HepG2 (cell line): ENCODE data around the gene PDZRN4.

ENCODE experiments used
- CHD2 ChIP-seq: IDR thresholded peaks from 2 replicates; pipeline ENCODE4 v1.6.1; 2011; ENCODE audit warnings: low read depth, low read length, improper control_type of control experiment
- FOXO4 ChIP-seq: sonication (generic); formaldehyde crosslinking; conservative IDR thresholded peaks from 2 replicates; pipeline ENCODE4 v1.8.1; 2023; ENCODE audit warnings: missing genetic modification reagents
- IRF1 ChIP-seq: sonication (generic); formaldehyde crosslinking; IDR thresholded peaks from 2 replicates; pipeline ENCODE4 v1.4.0; 2020; ENCODE audit warnings: low read depth, mild to moderate bottlenecking, missing genetic modification reagents
- NR2C2 ChIP-seq: sonication (generic); formaldehyde crosslinking; IDR thresholded peaks from 2 replicates; pipeline ENCODE4 v1.4.0; 2020; ENCODE audit warnings: missing genetic modification reagents, mild to moderate bottlenecking, moderate library complexity, borderline replicate concordance
- RAD21 ChIP-seq: fragments of 450-650 bp; formaldehyde crosslinking; IDR thresholded peaks from 2 replicates; pipeline ENCODE4 v1.5.0; 2020; ENCODE audit warnings: mild to moderate bottlenecking
- SNRNP70 ChIP-seq: fragments of 200-400 bp; formaldehyde crosslinking; IDR thresholded peaks from 2 replicates; pipeline ENCODE4 v1.6.1; 2017; ENCODE audit warnings: mild to moderate bottlenecking, low read depth, low read length, moderate library complexity
- USF2 ChIP-seq, 2 experiments: sonication (generic) in 1 of 2; formaldehyde crosslinking in 1 of 2; IDR thresholded peaks; 2 replicates each; pipeline versions ENCODE4 v1.5.1 to v1.6.1; 2011 to 2020; ENCODE audit warnings: borderline replicate concordance in 1 of 2, low read depth in 1 of 2, low read length in 1 of 2, mild to moderate bottlenecking in 1 of 2, missing genetic modification reagents in 1 of 2, moderate library complexity in 1 of 2
- ZNF772 ChIP-seq: sonication (generic); formaldehyde crosslinking; IDR thresholded peaks from 2 replicates; pipeline ENCODE4 v1.5.0; 2020; ENCODE audit warnings: mild to moderate bottlenecking, missing genetic modification reagents
- TF ChIP-seq, protein P1 (sequence below), 2 experiments: sonication (generic) in 1 of 2; formaldehyde crosslinking in 1 of 2; IDR thresholded peaks; 2 replicates each; pipeline versions ENCODE4 v1.4.0 to v1.6.1; 2018 to 2020; ENCODE audit warnings: missing genetic modification reagents in 2 of 2, borderline replicate concordance in 1 of 2, low read depth in 1 of 2, mild to moderate bottlenecking in 1 of 2, missing biosample characterization in 1 of 2
- TF ChIP-seq, protein P2 (sequence below): sonication (generic); formaldehyde crosslinking; IDR thresholded peaks from 2 replicates; pipeline ENCODE4 v1.8.0; 2022; ENCODE audit warnings: missing genetic modification reagents, mild to moderate bottlenecking, borderline replicate concordance

DNA sequence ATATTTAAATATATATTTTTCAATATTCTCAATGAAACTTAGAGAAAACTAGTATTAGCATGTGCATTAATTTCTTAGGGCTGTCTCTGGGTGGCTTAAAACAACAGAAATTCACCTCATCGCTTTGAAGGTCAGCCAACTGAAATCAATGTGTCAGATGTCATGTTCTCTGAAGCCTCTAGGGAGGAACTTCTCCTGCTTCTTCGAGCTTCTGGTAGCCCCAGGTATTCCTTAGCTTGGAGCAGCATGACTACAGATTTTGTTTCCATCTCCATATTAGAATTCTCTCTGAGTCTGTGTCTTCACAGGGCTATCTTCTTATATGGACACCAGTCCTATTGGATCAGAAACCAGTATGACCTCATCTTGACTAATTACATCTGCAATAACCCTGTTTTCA lies 221.5 kb downstream of the PDZRN4 start:
- TF ChIP-seq NR2C2 (CRISPR knock-in tag) (no peak), IRF1 (CRISPR knock-in tag) (no peak), SNRNP70 (no peak), USF2 (IDR thresholded peaks at IDR 0.05; ENCODE audit: low read depth, low read length) (no peak), USF2 (CRISPR knock-in tag; IDR thresholded peaks at IDR 0.05; ENCODE audit: borderline replicate concordance) (no peak), FOXO4 (CRISPR knock-in tag) (no peak), RAD21 (CRISPR knock-in tag) (no peak), CHD2 (no peak), ZNF772 (CRISPR knock-in tag) (no peak)
- TF ChIP-seq, protein P1, sequence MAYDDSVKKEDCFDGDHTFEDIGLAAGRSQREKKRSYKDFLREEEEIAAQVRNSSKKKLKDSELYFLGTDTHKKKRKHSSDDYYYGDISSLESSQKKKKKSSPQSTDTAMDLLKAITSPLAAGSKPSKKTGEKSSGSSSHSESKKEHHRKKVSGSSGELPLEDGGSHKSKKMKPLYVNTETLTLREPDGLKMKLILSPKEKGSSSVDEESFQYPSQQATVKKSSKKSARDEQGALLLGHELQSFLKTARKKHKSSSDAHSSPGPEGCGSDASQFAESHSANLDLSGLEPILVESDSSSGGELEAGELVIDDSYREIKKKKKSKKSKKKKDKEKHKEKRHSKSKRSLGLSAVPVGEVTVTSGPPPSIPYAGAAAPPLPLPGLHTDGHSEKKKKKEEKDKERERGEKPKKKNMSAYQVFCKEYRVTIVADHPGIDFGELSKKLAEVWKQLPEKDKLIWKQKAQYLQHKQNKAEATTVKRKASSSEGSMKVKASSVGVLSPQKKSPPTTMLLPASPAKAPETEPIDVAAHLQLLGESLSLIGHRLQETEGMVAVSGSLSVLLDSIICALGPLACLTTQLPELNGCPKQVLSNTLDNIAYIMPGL (CRISPR knock-in tag; IDR thresholded peaks at IDR 0.05; ENCODE audit: borderline replicate concordance in 1 of 2, low read depth in 1 of 2) = no peak
- TF ChIP-seq, protein P2, sequence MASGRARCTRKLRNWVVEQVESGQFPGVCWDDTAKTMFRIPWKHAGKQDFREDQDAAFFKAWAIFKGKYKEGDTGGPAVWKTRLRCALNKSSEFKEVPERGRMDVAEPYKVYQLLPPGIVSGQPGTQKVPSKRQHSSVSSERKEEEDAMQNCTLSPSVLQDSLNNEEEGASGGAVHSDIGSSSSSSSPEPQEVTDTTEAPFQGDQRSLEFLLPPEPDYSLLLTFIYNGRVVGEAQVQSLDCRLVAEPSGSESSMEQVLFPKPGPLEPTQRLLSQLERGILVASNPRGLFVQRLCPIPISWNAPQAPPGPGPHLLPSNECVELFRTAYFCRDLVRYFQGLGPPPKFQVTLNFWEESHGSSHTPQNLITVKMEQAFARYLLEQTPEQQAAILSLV = no peak
